Measurements from ENCODE around the gene ZNF354B. TPM values are rescaled to one million over a fixed set of nuclear protein-coding genes. Genes with fewer than 3 reads are reported as not detected.
"Not testable (repeated sequence)": the region's sequence is repeated elsewhere in the genome, so short reads cannot be mapped to it uniquely, and the experiment has no call there.

Gene ZNF354B
- total RNA-seq, 1 experiment from 2014 or later = 3.4 TPM

GRCh38 chr5:178860615-178861014, 862 bp downstream of the ZNF354B start:
- H3K4me2 ChIP-seq (ENCODE audit: low read depth, low read length, poor library complexity, severe bottlenecking) = not testable (repeated sequence)

DNA sequence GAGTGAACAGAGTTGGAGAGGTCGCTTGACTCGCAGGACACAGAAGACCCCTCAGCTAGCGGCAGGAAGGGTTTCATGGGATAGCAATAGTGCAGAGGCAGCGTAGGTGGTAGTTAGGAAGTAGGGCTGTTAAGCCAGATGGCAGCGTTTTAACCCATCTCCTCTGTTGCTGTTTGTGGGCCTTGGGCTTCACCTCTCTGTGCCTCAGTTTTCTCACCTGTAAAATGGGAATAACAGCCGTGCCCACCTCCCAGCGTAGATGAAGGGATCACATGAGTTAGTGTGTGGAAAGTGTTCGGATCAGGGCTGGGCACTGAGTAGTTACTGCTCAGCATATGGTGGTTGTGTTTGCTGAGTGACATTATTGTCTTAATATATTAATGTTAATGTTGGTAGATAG, 1.9 kb downstream of the ZNF354B start:
- Histone ChIP-seq H2AFZ (ENCODE audit: low read length) (no peak overlapping the region), H3K9me3 (ENCODE audit: low read length) (no peaks in the 10 kb centered on the region), H3K9me2 (replicated peaks; ENCODE audit: insufficient read depth, low read length) (no peaks in the 10 kb centered on the region), H4K20me1 (ENCODE audit: insufficient read depth, low read depth, low read length) (no peaks in the 10 kb centered on the region), H3K36me3 (ENCODE audit: insufficient read depth, low read length) (no peaks in the 10 kb centered on the region), H3K4me1 (ENCODE audit: low read length) (no peaks in the 10 kb centered on the region), H3K27ac (ENCODE audit: low read length) (no peak overlapping the region), H3K4me3 (ENCODE audit: low read length) (no peak overlapping the region), H3K79me2 (ENCODE audit: low read length) (no peaks in the 10 kb centered on the region), H3K4me2 (ENCODE audit: low read depth, low read length, poor library complexity, severe bottlenecking) (no peak overlapping the region), H3K9ac (ENCODE audit: low read length) (no peak overlapping the region), H3K27me3 (ENCODE audit: low read length) (no peaks in the 10 kb centered on the region; the same call in 1 of the 2 replicates)
- no peak for DNase-seq

More at GRCh38 chr5:178860615-178861014, 862 bp downstream of the ZNF354B start:
- H3K79me2 ChIP-seq (ENCODE audit: low read length); H2AFZ ChIP-seq (ENCODE audit: low read length); H3K27me3 ChIP-seq (ENCODE audit: low read length); DNase-seq; H3K9me2 ChIP-seq (replicated peaks; ENCODE audit: insufficient read depth, low read length); H3K9ac ChIP-seq (ENCODE audit: low read length); H3K9me3 ChIP-seq (ENCODE audit: low read length); H3K36me3 ChIP-seq (ENCODE audit: insufficient read depth, low read length); H3K27ac ChIP-seq (ENCODE audit: low read length); H3K4me1 ChIP-seq (ENCODE audit: low read length); H4K20me1 ChIP-seq (ENCODE audit: insufficient read depth, low read depth, low read length); H3K4me3 ChIP-seq (ENCODE audit: low read length): not testable (repeated sequence)

DNA sequence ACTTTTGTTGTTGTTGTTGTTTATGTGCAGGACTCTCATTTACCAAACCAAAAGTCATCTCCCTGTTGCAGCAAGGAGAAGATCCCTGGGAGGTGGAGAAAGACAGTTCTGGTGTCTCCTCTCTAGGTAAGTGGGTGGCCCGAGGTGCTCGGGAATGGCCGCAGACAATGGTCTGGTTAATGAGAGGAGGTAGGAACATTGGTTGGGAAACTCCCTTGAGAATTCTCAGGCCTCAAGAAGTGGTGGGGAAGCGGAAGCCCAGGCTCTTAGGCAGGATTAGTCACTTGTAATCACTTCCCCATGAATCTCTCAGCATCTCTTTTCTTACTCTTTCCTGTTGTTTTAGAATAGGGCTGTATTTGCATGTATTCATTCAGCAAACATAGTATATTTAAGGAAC, 7.2 kb downstream of the ZNF354B start:
- Histone ChIP-seq H4K20me1 (ENCODE audit: insufficient read depth, low read depth, low read length) (no peaks in the 10 kb centered on the region), H2AFZ (ENCODE audit: low read length) (no peak overlapping the region), H3K9ac (ENCODE audit: low read length) (no peak overlapping the region), H3K4me1 (ENCODE audit: low read length) (no peaks in the 10 kb centered on the region), H3K79me2 (ENCODE audit: low read length) (no peaks in the 10 kb centered on the region), H3K4me3 (ENCODE audit: low read length) (no peak overlapping the region), H3K4me2 (ENCODE audit: low read depth, low read length, poor library complexity, severe bottlenecking) (no peak overlapping the region), H3K9me2 (replicated peaks; ENCODE audit: insufficient read depth, low read length) (no peaks in the 10 kb centered on the region), H3K36me3 (ENCODE audit: insufficient read depth, low read length) (no peaks in the 10 kb centered on the region), H3K27ac (ENCODE audit: low read length) (no peak overlapping the region), H3K27me3 (ENCODE audit: low read length) (no peaks in the 10 kb centered on the region), H3K9me3 (ENCODE audit: low read length) (no peaks in the 10 kb centered on the region)
- DNase-seq = no peak

DNA sequence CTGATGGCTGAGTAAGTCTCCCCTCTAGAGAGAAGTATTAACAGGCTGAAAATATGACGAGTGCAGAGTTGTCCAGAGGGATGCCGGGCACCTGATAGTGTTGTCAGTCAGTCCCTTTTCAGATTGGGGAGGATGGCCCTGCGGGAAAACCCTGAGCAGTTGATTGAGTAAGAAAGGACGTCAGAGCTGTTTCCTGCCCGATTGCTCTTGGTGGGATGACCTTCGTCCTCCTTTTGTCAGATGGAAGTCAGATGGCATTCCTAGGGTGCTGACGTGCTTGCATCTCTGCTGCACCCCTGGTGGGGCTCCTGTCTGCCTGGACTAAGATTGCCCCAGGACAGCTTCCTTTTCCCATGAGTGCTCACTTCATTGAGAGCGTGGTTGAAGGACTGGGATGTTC, 9.8 kb downstream of the ZNF354B start:
- H3K36me3 ChIP-seq (ENCODE audit: insufficient read depth, low read length) = 0 out of 2 replicates have a peak, but pooled peaks cover 4% of the 10 kb centered on the region
- H3K4me2 ChIP-seq (ENCODE audit: low read depth, low read length, poor library complexity, severe bottlenecking) = no peak overlapping the region
- no peak overlapping the region for H2AFZ ChIP-seq (ENCODE audit: low read length)
- H3K27me3 ChIP-seq (ENCODE audit: low read length) = no peaks in the 10 kb centered on the region
- H3K9me3 ChIP-seq (ENCODE audit: low read length) = peaks cover 6% of the 10 kb centered on the region
- no peaks in the 10 kb centered on the region for H3K4me1 ChIP-seq (ENCODE audit: low read length)
- no peak for DNase-seq
- H3K4me3 ChIP-seq (ENCODE audit: low read length) = no peak overlapping the region
- no peak overlapping the region for H3K9ac ChIP-seq (ENCODE audit: low read length)
- no peaks in the 10 kb centered on the region for H3K9me2 ChIP-seq (replicated peaks; ENCODE audit: insufficient read depth, low read length)
- no peak overlapping the region for H3K27ac ChIP-seq (ENCODE audit: low read length)
- no peaks in the 10 kb centered on the region for H4K20me1 ChIP-seq (ENCODE audit: insufficient read depth, low read depth, low read length)
- H3K79me2 ChIP-seq (ENCODE audit: low read length) = no peaks in the 10 kb centered on the region

GRCh38 chr5:178870411-178870810, 10.7 kb downstream of the ZNF354B start:
- Histone ChIP-seq H3K9me2 (replicated peaks; ENCODE audit: insufficient read depth, low read length) (no peaks in the 10 kb centered on the region), H3K9ac (ENCODE audit: low read length) (no peak overlapping the region), H3K36me3 (ENCODE audit: insufficient read depth, low read length) (0 out of 2 replicates have a peak, but pooled peaks cover 4% of the 10 kb centered on the region), H3K4me1 (ENCODE audit: low read length) (no peaks in the 10 kb centered on the region), H4K20me1 (ENCODE audit: insufficient read depth, low read depth, low read length) (no peaks in the 10 kb centered on the region), H3K9me3 (ENCODE audit: low read length) (peaks cover 14% of the 10 kb centered on the region), H3K27ac (ENCODE audit: low read length) (no peak overlapping the region), H2AFZ (ENCODE audit: low read length) (no peak overlapping the region), H3K27me3 (ENCODE audit: low read length) (no peaks in the 10 kb centered on the region), H3K79me2 (ENCODE audit: low read length) (no peaks in the 10 kb centered on the region), H3K4me3 (ENCODE audit: low read length) (no peak overlapping the region), H3K4me2 (ENCODE audit: low read depth, low read length, poor library complexity, severe bottlenecking) (no peak overlapping the region)
- DNase-seq = no peak

GRCh38 chr5:178872302-178872701, 12.5 kb downstream of the ZNF354B start:
- Histone ChIP-seq H3K4me1 (ENCODE audit: low read length) (no peaks in the 10 kb centered on the region), H3K9ac (ENCODE audit: low read length) (no peak overlapping the region), H3K27me3 (ENCODE audit: low read length) (no peaks in the 10 kb centered on the region), H3K9me3 (ENCODE audit: low read length) (peaks cover 24% of the 10 kb centered on the region), H3K36me3 (ENCODE audit: insufficient read depth, low read length) (0 out of 2 replicates have a peak, but pooled peaks cover 4% of the 10 kb centered on the region), H4K20me1 (ENCODE audit: insufficient read depth, low read depth, low read length) (no peaks in the 10 kb centered on the region), H3K4me3 (ENCODE audit: low read length) (no peak overlapping the region), H2AFZ (ENCODE audit: low read length) (no peak overlapping the region), H3K79me2 (ENCODE audit: low read length) (no peaks in the 10 kb centered on the region), H3K27ac (ENCODE audit: low read length) (no peak overlapping the region), H3K9me2 (replicated peaks; ENCODE audit: insufficient read depth, low read length) (no peaks in the 10 kb centered on the region), H3K4me2 (ENCODE audit: low read depth, low read length, poor library complexity, severe bottlenecking) (no peak overlapping the region)
- DNase-seq = no peak

DNA sequence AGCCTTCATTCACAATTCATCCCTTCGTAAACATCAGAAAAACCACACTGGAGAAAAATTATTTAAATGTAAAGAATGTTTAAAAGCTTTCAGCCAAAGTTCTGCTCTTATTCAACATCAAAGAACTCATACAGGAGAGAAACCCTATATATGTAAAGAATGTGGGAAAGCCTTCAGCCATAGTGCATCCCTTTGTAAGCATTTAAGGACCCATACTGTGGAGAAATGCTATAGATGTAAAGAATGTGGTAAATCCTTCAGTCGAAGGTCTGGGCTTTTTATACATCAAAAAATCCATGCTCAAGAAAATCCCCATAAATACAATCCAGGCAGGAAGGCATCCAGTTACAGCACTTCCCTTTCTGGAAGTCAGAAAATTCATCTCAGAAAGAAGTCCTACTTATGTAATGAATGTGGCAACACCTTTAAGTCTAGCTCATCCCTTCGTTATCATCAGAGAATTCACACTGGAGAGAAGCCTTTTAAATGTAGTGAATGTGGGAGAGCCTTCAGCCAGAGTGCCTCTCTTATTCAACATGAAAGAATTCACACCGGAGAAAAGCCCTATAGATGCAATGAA, 23.5 kb downstream of the ZNF354B start:
- H3K27ac ChIP-seq (ENCODE audit: low read length); H3K79me2 ChIP-seq (ENCODE audit: low read length); H3K4me3 ChIP-seq (ENCODE audit: low read length); H4K20me1 ChIP-seq (ENCODE audit: insufficient read depth, low read depth, low read length); H2AFZ ChIP-seq (ENCODE audit: low read length); H3K4me1 ChIP-seq (ENCODE audit: low read length); H3K9me2 ChIP-seq (replicated peaks; ENCODE audit: insufficient read depth, low read length); H3K9ac ChIP-seq (ENCODE audit: low read length); H3K27me3 ChIP-seq (ENCODE audit: low read length); H3K4me2 ChIP-seq (ENCODE audit: low read depth, low read length, poor library complexity, severe bottlenecking); H3K36me3 ChIP-seq (ENCODE audit: insufficient read depth, low read length); DNase-seq: not testable (repeated sequence)
- H3K9me3 ChIP-seq (ENCODE audit: low read length) = peaks cover 46% of the 10 kb centered on the region

DNA sequence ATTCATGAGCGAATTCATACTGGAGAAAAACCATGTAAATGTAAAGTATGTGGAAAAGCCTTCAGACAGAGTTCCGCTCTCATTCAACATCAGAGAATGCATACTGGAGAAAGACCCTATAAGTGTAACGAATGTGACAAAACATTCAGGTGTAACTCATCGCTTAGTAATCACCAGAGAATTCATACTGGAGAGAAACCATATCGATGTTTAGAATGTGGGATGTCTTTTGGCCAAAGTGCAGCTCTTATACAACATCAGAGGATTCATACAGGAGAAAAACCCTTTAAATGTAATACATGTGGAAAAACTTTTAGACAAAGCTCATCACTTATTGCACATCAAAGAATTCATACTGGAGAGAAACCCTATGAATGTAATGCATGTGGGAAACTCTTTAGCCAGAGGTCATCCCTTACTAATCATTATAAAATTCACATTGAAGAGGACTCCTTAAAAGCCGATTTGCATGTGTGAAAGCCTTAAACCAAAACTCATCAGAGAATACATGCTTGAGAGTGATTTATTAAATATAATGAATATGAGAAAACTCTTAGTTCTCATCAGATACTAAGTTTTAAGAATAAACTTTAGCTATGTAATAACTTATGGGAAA, 24.2 kb downstream of the ZNF354B start:
- H3K9ac ChIP-seq (ENCODE audit: low read length) = no peak overlapping the region
- H4K20me1 ChIP-seq (ENCODE audit: insufficient read depth, low read depth, low read length) = no peaks in the 10 kb centered on the region
- H3K27ac ChIP-seq (ENCODE audit: low read length) = no peak overlapping the region
- no peak overlapping the region for H3K4me3 ChIP-seq (ENCODE audit: low read length)
- no peaks in the 10 kb centered on the region for H3K27me3 ChIP-seq (ENCODE audit: low read length)
- H3K9me3 ChIP-seq (ENCODE audit: low read length) = peaks cover 50% of the 10 kb centered on the region
- H3K79me2 ChIP-seq (ENCODE audit: low read length) = no peaks in the 10 kb centered on the region
- no peaks in the 10 kb centered on the region for H3K9me2 ChIP-seq (replicated peaks; ENCODE audit: insufficient read depth, low read length)
- no peak overlapping the region for H2AFZ ChIP-seq (ENCODE audit: low read length)
- DNase-seq = no peak
- H3K36me3 ChIP-seq (ENCODE audit: insufficient read depth, low read length) = peaks cover 4% of the 10 kb centered on the region; the same call in 1 of the 2 replicates
- no peaks in the 10 kb centered on the region for H3K4me1 ChIP-seq (ENCODE audit: low read length)
- H3K4me2 ChIP-seq (ENCODE audit: low read depth, low read length, poor library complexity, severe bottlenecking) = no peak overlapping the region
